ELR (cell line): Measurements from ENCODE around the gene KANTR.
A peak's percentile ranks its signal among the peaks of the same experiment; 100 is the strongest.

Source experiments
- DNase-seq: peaks from one replicate; pipeline ENCODE4 v3.0.0-alpha.2; 2015; ENCODE audit warnings: low read depth

The KANTR gene

GRCh38 chrX:53081925-53082772 lies 11.8 kb upstream of the KANTR start, which contains the start of gene TSPYL2:
TSPYL2 (plus strand) TSS chrX:53082367; CDS start chrX:53082499, 132 bp downstream.
- peak; percentile 93 for DNase-seq

DNA sequence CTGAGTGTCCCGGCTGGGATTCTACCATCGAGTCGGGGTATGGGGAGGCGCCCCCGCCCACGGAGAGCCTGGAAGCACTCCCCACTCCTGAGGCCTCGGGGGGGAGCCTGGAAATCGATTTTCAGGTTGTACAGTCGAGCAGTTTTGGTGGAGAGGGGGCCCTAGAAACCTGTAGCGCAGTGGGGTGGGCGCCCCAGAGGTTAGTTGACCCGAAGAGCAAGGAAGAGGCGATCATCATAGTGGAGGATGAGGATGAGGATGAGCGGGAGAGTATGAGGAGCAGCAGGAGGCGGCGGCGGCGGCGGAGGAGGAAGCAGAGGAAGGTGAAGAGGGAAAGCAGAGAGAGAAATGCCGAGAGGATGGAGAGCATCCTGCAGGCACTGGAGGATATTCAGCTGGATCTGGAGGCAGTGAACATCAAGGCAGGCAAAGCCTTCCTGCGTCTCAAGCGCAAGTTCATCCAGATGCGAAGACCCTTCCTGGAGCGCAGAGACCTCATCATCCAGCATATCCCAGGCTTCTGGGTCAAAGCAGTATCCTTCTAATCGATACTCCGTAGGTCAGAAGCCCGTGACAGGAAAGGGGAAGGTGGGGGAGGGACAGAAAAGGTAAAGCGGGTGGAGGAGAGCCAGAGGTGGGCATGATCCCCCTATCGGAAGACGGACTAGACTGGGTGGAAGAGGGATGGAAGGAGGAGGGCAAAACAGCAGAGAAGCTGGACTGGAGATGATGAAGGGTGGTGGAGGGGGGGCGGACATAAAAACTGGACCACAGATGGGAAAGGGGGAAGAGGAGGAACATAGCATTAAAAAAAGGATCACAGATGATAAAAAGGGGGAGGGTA lies 10.9 kb upstream of the KANTR start:
- no peak for DNase-seq

DNA sequence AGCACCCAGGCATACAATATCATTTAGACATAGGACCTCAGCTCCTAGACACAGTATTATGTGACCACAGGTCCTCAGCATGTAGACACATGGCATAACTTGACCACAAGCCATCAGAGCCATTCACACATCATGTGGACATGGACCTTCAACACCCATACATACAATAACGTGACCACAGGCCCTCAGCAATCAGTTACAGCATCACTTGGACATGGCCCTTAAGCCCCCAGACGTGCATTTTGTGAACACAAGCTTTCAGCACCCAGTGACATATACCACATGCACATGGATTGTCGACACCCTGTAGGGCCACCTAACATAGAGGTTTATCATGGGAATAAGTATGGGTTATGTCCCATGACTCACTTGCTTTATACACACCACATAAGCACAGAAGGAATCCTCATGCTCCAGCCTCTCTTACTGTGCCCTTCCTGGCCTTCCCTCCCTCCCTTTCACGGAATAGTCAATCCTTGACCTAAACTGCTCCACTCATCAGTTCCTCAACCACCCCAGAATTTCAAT lies 9.8 kb upstream of the KANTR start:
- DNase-seq = peak; percentile 33

- no peak for DNase-seq
Measured at GRCh38 chrX:53084863-53085262, 9.1 kb upstream of the KANTR start.

GRCh38 chrX:53085661-53086229 lies 8.2 kb upstream of the KANTR start:
- no peak for DNase-seq

DNA sequence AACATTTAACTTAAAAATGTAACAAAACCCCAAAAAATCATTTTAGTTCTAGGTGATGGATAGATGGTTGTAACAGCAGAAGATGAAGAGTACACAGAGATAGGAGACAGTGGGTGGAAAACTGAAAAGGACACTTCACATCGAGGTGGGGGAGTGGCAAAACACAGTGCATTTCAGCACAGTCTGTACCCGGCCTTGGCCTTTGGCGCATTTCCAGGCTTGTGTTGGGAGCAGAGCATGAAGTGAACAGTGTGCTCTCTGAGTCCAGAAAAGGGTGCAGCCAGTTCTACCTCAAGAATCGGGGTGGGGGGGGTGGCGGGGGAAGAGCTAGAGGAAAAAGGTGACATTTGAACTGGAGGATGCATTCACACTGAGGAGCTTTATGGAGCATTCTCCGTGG lies 7.5 kb upstream of the KANTR start:
- DNase-seq = no peak

- no peak for DNase-seq
Measured at GRCh38 chrX:53087388-53087831, 6.5 kb upstream of the KANTR start.

GRCh38 chrX:53088136-53088974 lies 5.6 kb upstream of the KANTR start:
- DNase-seq = peak; percentile 65

DNA sequence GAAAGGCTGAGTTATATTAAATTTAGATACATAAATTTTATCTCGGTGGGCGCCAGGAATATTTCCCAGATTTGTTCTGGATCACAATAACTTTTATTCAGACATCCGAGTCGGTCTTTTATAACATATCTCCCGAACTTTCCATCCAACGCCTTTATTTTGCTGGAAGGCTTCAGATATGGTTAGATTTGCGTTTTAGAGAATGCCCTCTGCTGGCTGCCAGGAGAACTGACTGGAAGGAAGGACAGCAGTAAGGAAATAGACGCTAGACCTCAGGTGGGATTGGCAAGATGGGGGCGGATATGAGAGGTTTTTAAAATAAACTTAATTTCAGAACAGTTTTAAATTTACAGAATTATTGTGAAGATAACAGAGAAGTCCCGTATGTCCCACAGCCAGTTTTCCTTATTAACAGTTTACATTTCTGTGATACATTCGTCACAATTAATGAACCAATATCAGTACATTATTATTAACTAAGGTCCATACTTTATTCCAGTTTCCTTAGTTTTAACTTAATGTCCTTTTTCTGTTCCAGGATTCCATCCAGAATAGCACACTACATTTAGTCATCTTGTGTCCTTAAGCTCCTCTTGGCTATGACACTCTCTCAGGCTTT lies 4.6 kb upstream of the KANTR start:
- DNase-seq = peak; percentile 72

- no peak for DNase-seq
Measured at GRCh38 chrX:53089925-53090324, 4.0 kb upstream of the KANTR start.

GRCh38 chrX:53091354-53091753 lies 2.6 kb upstream of the KANTR start:
- no peak for DNase-seq

GRCh38 chrX:53093177-53093655 lies 726 bp upstream of the KANTR start:
- DNase-seq = peak; percentile 78

GRCh38 chrX:53094582-53094905 lies 602 bp downstream of the KANTR start:
- DNase-seq = no peak

DNA sequence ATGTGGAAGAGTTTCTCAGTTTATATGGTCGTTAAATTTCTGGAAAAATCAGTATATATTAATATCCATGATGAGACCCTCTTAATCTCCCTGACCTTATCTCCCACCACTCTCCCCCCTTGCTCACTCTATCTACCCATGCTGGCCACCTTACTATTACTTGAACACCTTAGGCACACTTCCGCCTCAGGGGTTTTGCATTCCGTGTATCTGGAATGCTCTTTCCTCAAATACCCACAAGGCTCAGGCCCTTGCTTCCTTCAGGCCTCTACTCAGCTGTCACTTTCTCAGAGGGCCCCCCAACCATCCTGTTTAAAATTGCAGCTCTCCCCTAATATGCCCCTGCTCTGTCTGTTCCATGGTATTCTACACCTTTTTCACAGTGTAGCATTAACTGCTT lies 1.9 kb downstream of the KANTR start:
- DNase-seq = no peak

- no peak for DNase-seq
Measured at GRCh38 chrX:53114864-53115549, 21.1 kb downstream of the KANTR start.

DNA sequence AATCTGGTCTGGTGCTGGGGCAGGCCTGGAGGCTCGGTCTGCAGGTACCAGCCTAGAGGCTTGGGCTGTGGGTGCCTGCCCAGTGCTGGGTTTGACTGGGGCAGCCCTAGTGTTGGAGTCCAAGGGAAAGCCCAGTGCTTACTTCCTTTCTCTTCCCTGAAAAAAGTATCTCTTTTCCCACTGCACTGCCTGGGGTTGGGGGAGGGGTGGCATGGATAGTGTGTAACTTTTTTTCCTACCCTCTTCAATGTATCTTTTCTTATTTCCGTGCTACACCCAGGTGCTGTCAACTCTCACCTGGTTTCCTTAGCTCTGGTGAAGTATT lies 21.6 kb downstream of the KANTR start:
- DNase-seq = no peak

GRCh38 chrX:53116101-53116500 lies 22.2 kb downstream of the KANTR start:
- no peak for DNase-seq

- DNase-seq = no peak
Measured at GRCh38 chrX:53122013-53122412, 28.1 kb downstream of the KANTR start.

GRCh38 chrX:53125506-53125905 lies 31.6 kb downstream of the KANTR start:
- no peak for DNase-seq

GRCh38 chrX:53126377-53126776 lies 32.4 kb downstream of the KANTR start:
- DNase-seq = no peak
